ENCODE measurements around the gene SFXN1. TPM values are rescaled to one million over a fixed set of nuclear protein-coding genes. Genes with fewer than 3 reads are reported as not detected.
A peak's percentile ranks its signal among the peaks of the same experiment; 100 is the strongest.

Gene SFXN1
- 48.5 TPM for total RNA-seq
- 22.3 TPM for polyA plus RNA-seq
- long read RNA-seq, donor 1, full-length matches to known transcripts = 5 of 5 reads
- long read RNA-seq, donor 1, partial matches to known transcripts = 0 of 5 reads
- long read RNA-seq, donor 1, other reads (novel, unspliced or antisense) = 0 of 5 reads
- long read RNA-seq, donor 2 = 0 reads
- long read RNA-seq, donor 3, full-length matches to known transcripts = 12 of 12 reads
- long read RNA-seq, donor 3, partial matches to known transcripts = 0 of 12 reads
- long read RNA-seq, donor 3, other reads (novel, unspliced or antisense) = 0 of 12 reads
- long read RNA-seq, donor 4, full-length matches to known transcripts = 10 of 20 reads
- long read RNA-seq, donor 4, partial matches to known transcripts = 10 of 20 reads
- long read RNA-seq, donor 4, other reads (novel, unspliced or antisense) = 0 of 20 reads
- long read RNA-seq, donor 5, full-length matches to known transcripts = 20 of 20 reads
- long read RNA-seq, donor 5, partial matches to known transcripts = 0 of 20 reads
- long read RNA-seq, donor 5, other reads (novel, unspliced or antisense) = 0 of 20 reads
- long read RNA-seq, donor 6, full-length matches to known transcripts = 16 of 16 reads
- long read RNA-seq, donor 6, partial matches to known transcripts = 0 of 16 reads
- long read RNA-seq, donor 6, other reads (novel, unspliced or antisense) = 0 of 16 reads
- long read RNA-seq, donor 7, full-length matches to known transcripts = 10 of 15 reads
- long read RNA-seq, donor 7, partial matches to known transcripts = 5 of 15 reads
- long read RNA-seq, donor 7, other reads (novel, unspliced or antisense) = 0 of 15 reads
- long read RNA-seq, donor 8, full-length matches to known transcripts = 8 of 15 reads
- long read RNA-seq, donor 8, partial matches to known transcripts = 7 of 15 reads
- long read RNA-seq, donor 8, other reads (novel, unspliced or antisense) = 0 of 15 reads
- long read RNA-seq, donor 9, full-length matches to known transcripts = 13 of 13 reads
- long read RNA-seq, donor 9, partial matches to known transcripts = 0 of 13 reads
- long read RNA-seq, donor 9, other reads (novel, unspliced or antisense) = 0 of 13 reads
- long read RNA-seq, donor 10, full-length matches to known transcripts = 18 of 18 reads
- long read RNA-seq, donor 10, partial matches to known transcripts = 0 of 18 reads
- long read RNA-seq, donor 10, other reads (novel, unspliced or antisense) = 0 of 18 reads

DNA sequence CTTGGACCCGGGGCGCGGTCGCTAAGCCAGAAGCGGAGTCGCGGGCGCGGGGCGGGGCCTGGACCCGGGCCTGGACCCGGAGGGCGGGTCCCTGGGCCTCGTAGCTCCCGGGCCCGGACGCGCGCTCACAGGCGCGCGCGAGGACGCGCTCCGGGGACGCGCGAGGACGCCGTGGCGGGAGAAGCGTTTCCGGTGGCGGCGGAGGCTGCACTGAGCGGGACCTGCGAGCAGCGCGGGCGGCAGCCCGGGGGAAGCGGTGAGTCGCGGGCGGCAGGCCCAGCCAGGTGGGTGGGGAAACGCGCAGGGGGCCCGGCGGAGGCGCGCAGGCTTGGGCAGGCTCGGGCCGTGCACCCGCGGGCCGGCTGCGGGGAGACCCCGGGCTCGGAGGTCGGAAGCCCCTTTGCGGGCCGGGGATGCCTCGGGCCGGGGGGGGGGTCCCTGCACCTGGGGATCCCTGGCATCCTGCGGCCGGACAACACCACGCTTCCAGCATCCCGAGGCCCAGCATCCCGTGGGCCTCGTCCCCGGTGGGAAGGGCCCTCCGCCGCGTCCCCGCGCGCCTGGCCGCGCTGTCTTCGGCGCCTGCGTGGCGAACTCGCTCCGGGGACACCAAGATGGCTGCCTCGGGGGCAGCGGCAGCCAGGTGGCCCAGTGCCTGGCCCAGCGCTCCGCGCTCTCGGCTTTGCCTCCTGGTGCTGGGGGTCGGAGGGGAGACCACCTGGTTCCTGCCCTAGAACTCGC lies at the start of gene SFXN1:
SFXN1 (plus strand) TSS at position 177 of the 741 bp plus-strand sequence. CDS start 13,544 bp downstream, outside the sequence.
- peak within 1 kb of the TSS; percentile 74 to 78 for H3K4me3 ChIP-seq (ENCODE audit: low read length in 2 of 2)
- H3K27me3 ChIP-seq (ENCODE audit: control insufficient read depth in 2 of 2, insufficient read depth in 1 of 2, low read length in 1 of 2) = peaks cover 9 to 25% of the 10 kb centered on the region in 2 donors
- peak in 8 of 9 donors; percentile 66 to 92 (median 84) for DNase-seq (ENCODE audit: low read depth in 6 of 9, low spot score in 9 of 9)
- H3K36me3 ChIP-seq (ENCODE audit: control insufficient read depth in 2 of 2, insufficient read depth in 2 of 2, low read length in 1 of 2) = peaks cover 3 to 8% of the 10 kb centered on the region in 2 donors
- peak within 1 kb of the TSS; percentile 66 to 74 for H3K27ac ChIP-seq (ENCODE audit: low read depth in 1 of 2, low read length in 1 of 2)
- H3K4me1 ChIP-seq (ENCODE audit: control insufficient read depth in 2 of 2, insufficient read depth in 2 of 2, low read length in 2 of 2) = peaks cover 14 to 18% of the 10 kb centered on the region in 2 donors
- peaks cover 0 to 3% of the 10 kb centered on the region in 2 donors for H3K9me3 ChIP-seq (ENCODE audit: control insufficient read depth in 2 of 2, insufficient read depth in 1 of 2, low read length in 1 of 2)
- WGBS = under 1% methylated on average over 94 of the region's 94 CpGs

GRCh38 chr5:175434800-175435199 lies 43.6 kb upstream of the SFXN1 start:
- H3K9me3 ChIP-seq (ENCODE audit: control insufficient read depth in 2 of 2, insufficient read depth in 1 of 2, low read length in 1 of 2) = no peaks in the 10 kb centered on the region
- H3K36me3 ChIP-seq (ENCODE audit: control insufficient read depth in 2 of 2, insufficient read depth in 2 of 2, low read length in 1 of 2) = no peaks in the 10 kb centered on the region
- H3K4me3 ChIP-seq (ENCODE audit: low read length in 2 of 2) = no peak overlapping the region
- 69% methylated on average over 6 of the region's 6 CpGs for WGBS
- DNase-seq (ENCODE audit: low read depth in 6 of 9, low spot score in 9 of 9) = no peak
- H3K27ac ChIP-seq (ENCODE audit: low read depth in 1 of 2, low read length in 1 of 2) = no peak overlapping the region
- no peaks in the 10 kb centered on the region for H3K4me1 ChIP-seq (ENCODE audit: control insufficient read depth in 2 of 2, insufficient read depth in 2 of 2, low read length in 2 of 2)
- peaks cover 0 to 13% of the 10 kb centered on the region in 2 donors for H3K27me3 ChIP-seq (ENCODE audit: control insufficient read depth in 2 of 2, insufficient read depth in 1 of 2, low read length in 1 of 2)

DNA sequence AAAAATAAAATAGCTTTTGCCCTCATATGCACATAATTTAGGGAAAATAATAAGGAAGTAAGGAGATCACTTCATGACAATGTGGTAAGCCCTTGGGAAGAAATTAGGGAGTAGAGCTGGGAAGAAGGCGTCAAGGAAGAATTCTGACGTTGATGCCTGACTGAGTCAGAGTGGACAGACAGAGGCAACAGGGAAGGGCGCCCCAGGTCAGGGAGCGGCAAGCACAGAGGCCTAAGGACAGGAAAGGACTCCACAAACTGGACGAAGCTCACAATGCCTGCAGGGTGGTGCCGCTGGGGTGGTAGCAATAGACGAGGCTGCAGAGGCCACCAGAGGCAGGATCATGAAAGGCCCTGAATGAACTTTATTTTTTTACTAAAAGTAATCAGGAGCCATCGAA lies 42.0 kb upstream of the SFXN1 start:
- 76% methylated on average over 8 of the region's 8 CpGs for whole genome bisulfite sequencing
- H3K4me1 ChIP-seq (ENCODE audit: control insufficient read depth in 2 of 2, insufficient read depth in 2 of 2, low read length in 2 of 2) = no peaks in the 10 kb centered on the region
- no peak overlapping the region for H3K4me3 ChIP-seq (ENCODE audit: low read length in 2 of 2)
- H3K27me3 ChIP-seq (ENCODE audit: control insufficient read depth in 2 of 2, insufficient read depth in 1 of 2, low read length in 1 of 2) = peaks cover 0 to 17% of the 10 kb centered on the region in 2 donors
- H3K9me3 ChIP-seq (ENCODE audit: control insufficient read depth in 2 of 2, insufficient read depth in 1 of 2, low read length in 1 of 2) = no peaks in the 10 kb centered on the region
- no peak for DNase-seq (ENCODE audit: low read depth in 6 of 9, low spot score in 9 of 9)
- no peak overlapping the region for H3K27ac ChIP-seq (ENCODE audit: low read depth in 1 of 2, low read length in 1 of 2)
- H3K36me3 ChIP-seq (ENCODE audit: control insufficient read depth in 2 of 2, insufficient read depth in 2 of 2, low read length in 1 of 2) = no peaks in the 10 kb centered on the region

- Histone ChIP-seq H3K36me3 (ENCODE audit: control insufficient read depth in 2 of 2, insufficient read depth in 2 of 2, low read length in 1 of 2) (no peaks in the 10 kb centered on the region), H3K27me3 (ENCODE audit: control insufficient read depth in 2 of 2, insufficient read depth in 1 of 2, low read length in 1 of 2) (peaks cover 3 to 33% of the 10 kb centered on the region in 2 donors), H3K9me3 (ENCODE audit: control insufficient read depth in 2 of 2, insufficient read depth in 1 of 2, low read length in 1 of 2) (no peaks in the 10 kb centered on the region), H3K4me3 (ENCODE audit: low read length in 2 of 2) (no peak overlapping the region), H3K27ac (ENCODE audit: low read depth in 1 of 2, low read length in 1 of 2) (no peak overlapping the region), H3K4me1 (ENCODE audit: control insufficient read depth in 2 of 2, insufficient read depth in 2 of 2, low read length in 2 of 2) (no peaks in the 10 kb centered on the region)
- no peak for DNase-seq (ENCODE audit: low read depth in 6 of 9, low spot score in 9 of 9)
- WGBS = 72% methylated on average over 3 of the region's 3 CpGs
Measured at GRCh38 chr5:175438234-175438857, 40.0 kb upstream of the SFXN1 start.

DNA sequence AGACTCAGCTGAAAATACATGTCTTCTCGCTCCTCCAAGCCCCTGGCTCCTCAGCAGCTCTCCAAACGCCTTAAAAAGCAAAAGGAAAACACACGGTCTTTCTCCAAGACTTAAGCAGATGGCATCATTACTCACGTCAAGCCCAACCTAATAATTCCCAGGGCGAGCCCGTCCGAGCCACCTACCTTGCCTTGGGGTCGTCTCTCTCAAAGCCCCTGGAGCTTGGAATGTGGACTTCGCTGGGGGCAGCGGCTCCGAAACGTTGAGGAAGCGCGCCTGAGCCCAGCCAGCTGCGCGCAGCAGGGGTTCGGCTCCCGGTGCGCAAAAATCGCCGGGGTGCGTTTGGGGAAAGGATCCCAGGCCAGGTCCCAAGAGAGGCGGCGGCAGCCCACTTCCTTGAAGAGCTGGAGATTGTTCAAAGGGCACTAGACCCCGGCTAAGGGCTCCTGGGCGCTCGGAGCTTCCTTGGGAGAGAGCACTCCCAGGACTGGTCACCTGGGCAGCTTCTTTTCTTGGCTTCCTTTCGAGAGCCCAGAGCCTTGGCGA lies 34.8 kb upstream of the SFXN1 start:
- 9% methylated on average over 29 of the region's 29 CpGs for WGBS

GRCh38 chr5:175444060-175444904 lies 34.1 kb upstream of the SFXN1 start, which contains the start of gene DRD1:
Gene DRD1 (minus strand): TSS chr5:175444182. CDS start chr5:175443099, 1,083 bp downstream.
- peak in 3 of 9 donors; percentile 18 to 57 (median 33) for DNase-seq (ENCODE audit: low read depth in 6 of 9, low spot score in 9 of 9)
- Histone ChIP-seq H3K9me3 (ENCODE audit: control insufficient read depth in 2 of 2, insufficient read depth in 1 of 2, low read length in 1 of 2) (no peaks in the 10 kb centered on the region), H3K27ac (ENCODE audit: low read depth in 1 of 2, low read length in 1 of 2) (no peak within 1 kb of the TSS), H3K27me3 (ENCODE audit: control insufficient read depth in 2 of 2, insufficient read depth in 1 of 2, low read length in 1 of 2) (peaks cover 27 to 65% of the 10 kb centered on the region in 2 donors), H3K36me3 (ENCODE audit: control insufficient read depth in 2 of 2, insufficient read depth in 2 of 2, low read length in 1 of 2) (no peaks in the 10 kb centered on the region), H3K4me1 (ENCODE audit: control insufficient read depth in 2 of 2, insufficient read depth in 2 of 2, low read length in 2 of 2) (no peaks in the 10 kb centered on the region), H3K4me3 (ENCODE audit: low read length in 2 of 2) (peak within 1 kb of the TSS in 1 of 2 donors; percentile 6)
- whole genome bisulfite sequencing = 2% methylated on average over 91 of the region's 91 CpGs

More for the DNA sequence above, 34.8 kb upstream of the SFXN1 start:
- no peaks in the 10 kb centered on the region for H3K36me3 ChIP-seq (ENCODE audit: control insufficient read depth in 2 of 2, insufficient read depth in 2 of 2, low read length in 1 of 2)
- peaks cover 27 to 66% of the 10 kb centered on the region in 2 donors for H3K27me3 ChIP-seq (ENCODE audit: control insufficient read depth in 2 of 2, insufficient read depth in 1 of 2, low read length in 1 of 2)
- H3K4me3 ChIP-seq (ENCODE audit: low read length in 2 of 2) = no peak overlapping the region
- H3K9me3 ChIP-seq (ENCODE audit: control insufficient read depth in 2 of 2, insufficient read depth in 1 of 2, low read length in 1 of 2) = no peaks in the 10 kb centered on the region
- DNase-seq (ENCODE audit: low read depth in 6 of 9, low spot score in 9 of 9) = no peak
- no peak overlapping the region for H3K27ac ChIP-seq (ENCODE audit: low read depth in 1 of 2, low read length in 1 of 2)
- H3K4me1 ChIP-seq (ENCODE audit: control insufficient read depth in 2 of 2, insufficient read depth in 2 of 2, low read length in 2 of 2) = no peaks in the 10 kb centered on the region

GRCh38 chr5:175444905-175445456 lies 33.4 kb upstream of the SFXN1 start:
- Histone ChIP-seq H3K27ac (ENCODE audit: low read depth in 1 of 2, low read length in 1 of 2) (no peak overlapping the region), H3K9me3 (ENCODE audit: control insufficient read depth in 2 of 2, insufficient read depth in 1 of 2, low read length in 1 of 2) (no peaks in the 10 kb centered on the region), H3K4me3 (ENCODE audit: low read length in 2 of 2) (peak overlapping the region in 1 of 2 donors; percentile 6), H3K27me3 (ENCODE audit: control insufficient read depth in 2 of 2, insufficient read depth in 1 of 2, low read length in 1 of 2) (peaks cover 27 to 66% of the 10 kb centered on the region in 2 donors), H3K4me1 (ENCODE audit: control insufficient read depth in 2 of 2, insufficient read depth in 2 of 2, low read length in 2 of 2) (no peaks in the 10 kb centered on the region), H3K36me3 (ENCODE audit: control insufficient read depth in 2 of 2, insufficient read depth in 2 of 2, low read length in 1 of 2) (no peaks in the 10 kb centered on the region)
- no peak for DNase-seq (ENCODE audit: low read depth in 6 of 9, low spot score in 9 of 9)
- WGBS = 21% methylated on average over 37 of the region's 37 CpGs
